ENCODE data around the gene CYB5D1. TPM values are rescaled to one million over a fixed set of nuclear protein-coding genes. Genes with fewer than 3 reads are reported as not detected.

The CYB5D1 gene
- total RNA-seq, 1 donor from 2014 or later: 9.8 TPM

DNA sequence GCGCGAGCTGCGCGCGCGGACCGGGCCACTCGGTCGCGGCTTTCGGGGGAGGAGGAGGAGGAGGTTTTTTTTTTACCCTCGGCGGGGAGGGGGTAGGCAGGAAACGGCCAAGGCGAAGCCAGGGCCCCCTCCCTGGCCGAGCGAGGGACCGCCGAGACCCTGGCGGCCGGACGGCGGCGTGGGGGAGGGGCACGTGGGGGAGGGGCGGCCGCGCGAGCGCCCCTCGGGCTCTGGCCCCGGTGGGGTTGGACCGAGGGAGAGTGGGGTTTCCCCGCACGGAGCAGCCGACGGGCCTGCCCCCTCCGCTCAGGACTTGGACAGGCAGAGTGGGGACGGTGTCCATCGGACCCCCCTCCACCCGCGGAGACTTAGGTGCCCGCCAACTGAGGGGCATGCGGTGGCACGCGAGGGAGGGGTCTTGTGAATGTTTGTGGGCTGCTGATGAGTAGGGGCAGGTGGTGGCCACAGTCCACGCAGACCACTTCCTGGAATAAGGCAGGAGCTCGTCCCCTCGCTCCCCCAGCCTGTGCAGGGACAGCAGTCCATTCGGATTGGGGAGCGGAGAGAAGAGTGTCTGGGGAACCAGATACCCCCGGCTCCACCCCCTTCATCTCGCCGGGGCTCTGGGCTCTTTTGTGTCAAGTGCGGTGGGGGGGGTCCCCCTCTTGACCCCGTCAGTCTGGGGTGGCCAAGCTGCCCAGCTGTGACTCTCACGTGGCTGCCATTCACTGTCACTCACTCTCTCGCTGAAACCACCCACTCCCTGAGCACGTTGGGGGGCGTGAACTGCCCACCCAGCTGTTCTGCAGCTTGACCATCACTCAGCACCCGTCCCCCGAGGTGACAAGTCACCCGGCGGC is 27.8 kb downstream of the CYB5D1 start:
- DNase-seq (ENCODE audit: low read depth, low spot score): no peak

- no peak for DNase-seq (ENCODE audit: low read depth, low spot score)
Measured at GRCh38 chr17:7886227-7887037, 28.6 kb downstream of the CYB5D1 start.

DNA sequence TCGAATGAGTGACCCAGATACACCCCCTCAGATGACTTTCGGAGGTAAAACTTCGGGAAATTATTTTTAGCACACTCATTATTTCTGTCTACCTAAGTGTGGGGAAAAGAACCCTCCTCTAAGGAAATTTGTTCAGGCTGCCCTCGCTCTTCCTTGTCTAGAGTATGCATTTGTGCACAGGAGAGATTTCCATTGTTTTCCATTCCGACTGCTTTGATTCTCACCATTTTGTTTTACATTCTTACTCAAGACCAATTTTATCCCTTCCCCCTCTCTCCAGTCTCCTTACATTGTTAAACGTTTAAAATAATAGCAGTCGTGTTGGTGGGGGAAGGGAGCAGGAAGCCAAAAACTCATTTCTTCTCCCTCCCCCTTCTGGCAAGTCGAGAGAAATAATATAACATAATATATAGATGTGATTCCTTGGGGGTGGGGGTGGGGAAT is 29.3 kb downstream of the CYB5D1 start:
- no peak for DNase-seq (ENCODE audit: low read depth, low spot score)

DNA sequence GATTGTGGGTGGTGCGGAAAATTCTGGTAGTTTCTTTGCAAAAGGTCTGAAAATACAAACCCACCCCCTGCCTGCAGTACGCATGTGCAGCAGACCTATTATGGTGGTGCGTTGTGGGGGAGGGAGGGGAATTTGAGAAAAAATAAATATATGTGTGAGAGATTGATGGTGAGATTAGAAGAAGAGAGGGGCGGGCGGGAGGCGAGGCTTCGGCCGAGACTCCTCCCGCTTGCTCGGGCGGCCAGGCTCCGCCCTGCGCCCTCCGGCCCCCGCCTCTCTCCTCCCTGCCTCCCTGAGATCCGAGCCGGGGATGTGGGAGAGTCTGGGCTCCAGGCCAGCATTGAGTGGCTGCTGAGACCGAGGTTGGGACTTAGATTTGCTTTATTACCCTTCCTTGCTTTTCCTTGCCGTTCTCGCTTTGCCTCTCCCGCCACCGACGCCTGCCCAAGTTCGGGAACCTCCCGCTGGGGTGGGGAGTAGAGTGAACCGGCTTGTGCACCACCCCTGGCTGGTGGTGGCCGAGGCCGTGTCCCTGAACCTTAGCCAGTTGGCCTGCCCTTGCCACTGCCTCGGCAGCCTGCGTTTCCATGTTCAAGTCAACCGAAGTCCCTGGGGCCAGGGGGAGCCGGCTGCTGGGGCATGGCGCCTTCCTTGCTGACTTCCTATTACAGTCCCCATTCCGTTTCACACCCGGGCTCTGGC is 29.8 kb downstream of the CYB5D1 start:
- peak; percentile 94 for DNase-seq (ENCODE audit: low read depth, low spot score)

DNA sequence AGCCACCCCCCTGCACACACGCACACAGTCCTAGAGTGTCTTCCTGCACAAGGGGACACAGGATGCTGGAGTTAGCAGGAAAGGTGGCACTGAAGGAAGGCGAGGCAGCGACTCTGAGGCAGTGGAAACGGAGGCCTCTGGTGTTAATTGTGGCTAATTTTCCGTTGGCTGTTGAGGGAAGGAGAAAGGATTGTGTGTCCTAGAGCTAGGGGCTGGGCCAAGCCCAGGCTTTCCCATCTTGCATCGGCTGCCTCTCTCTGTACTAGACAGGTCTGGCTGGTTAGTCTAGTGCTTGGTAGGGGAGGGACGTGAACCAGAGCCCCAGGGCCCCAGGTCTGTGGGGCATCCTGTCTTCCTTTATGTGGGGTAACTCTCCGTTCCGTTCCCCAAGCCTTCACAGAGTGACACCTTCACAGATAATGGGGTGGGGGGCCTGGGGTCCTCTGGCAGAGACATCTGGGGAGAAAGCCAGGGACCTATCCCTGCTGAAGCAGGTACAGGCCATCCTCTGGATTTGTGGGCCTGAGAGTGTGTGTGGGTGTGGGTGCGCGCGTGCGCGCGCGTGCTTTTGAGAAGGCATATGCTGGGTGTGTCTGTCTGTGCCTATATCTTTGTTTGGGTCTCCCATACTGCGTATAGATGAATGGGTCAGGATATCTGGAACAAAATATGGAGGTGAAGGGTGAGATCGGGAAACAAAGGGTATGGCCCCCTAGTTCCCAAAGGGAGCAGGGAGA is 30.5 kb downstream of the CYB5D1 start, which contains the start of gene CHD3:
TSS of gene CHD3 (plus strand) at position 606 of the 737 bp plus-strand sequence. CDS start 212 bp downstream, outside the sequence.
- no peak for DNase-seq (ENCODE audit: low read depth, low spot score)

- DNase-seq (ENCODE audit: low read depth, low spot score): peak; percentile 81
Measured at GRCh38 chr17:7889166-7889955, 31.6 kb downstream of the CYB5D1 start.

DNA sequence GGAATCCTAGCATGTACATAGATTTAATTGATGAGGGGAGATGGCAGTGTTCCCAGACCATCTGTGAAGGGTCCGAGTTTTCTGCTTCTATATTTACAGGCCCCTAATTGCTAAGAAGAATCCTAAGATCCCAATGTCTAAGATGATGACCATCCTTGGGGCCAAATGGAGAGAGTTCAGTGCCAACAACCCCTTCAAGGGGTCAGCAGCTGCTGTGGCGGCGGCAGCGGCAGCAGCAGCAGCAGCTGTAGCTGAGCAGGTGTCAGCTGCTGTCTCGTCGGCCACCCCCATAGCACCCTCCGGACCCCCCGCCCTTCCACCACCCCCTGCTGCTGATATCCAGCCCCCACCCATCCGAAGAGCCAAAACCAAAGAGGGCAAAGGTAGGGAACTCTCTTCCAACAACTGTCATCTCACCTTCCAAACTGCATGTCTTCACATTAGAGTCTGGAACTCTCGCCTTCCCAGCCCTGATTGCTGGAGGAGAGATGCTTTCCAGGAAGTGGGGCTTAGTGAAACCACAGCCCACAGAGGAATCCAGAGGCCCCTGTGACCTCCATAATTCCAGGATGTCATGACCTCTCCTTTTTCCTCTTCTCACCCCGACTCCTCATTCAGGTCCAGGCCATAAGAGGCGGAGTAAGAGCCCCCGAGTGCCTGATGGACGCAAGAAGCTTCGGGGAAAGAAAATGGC is 35.5 kb downstream of the CYB5D1 start:
- no peak for DNase-seq (ENCODE audit: low read depth, low spot score)

- DNase-seq (ENCODE audit: low read depth, low spot score): no peak
Measured at GRCh38 chr17:7894226-7894625, 36.4 kb downstream of the CYB5D1 start.

DNA sequence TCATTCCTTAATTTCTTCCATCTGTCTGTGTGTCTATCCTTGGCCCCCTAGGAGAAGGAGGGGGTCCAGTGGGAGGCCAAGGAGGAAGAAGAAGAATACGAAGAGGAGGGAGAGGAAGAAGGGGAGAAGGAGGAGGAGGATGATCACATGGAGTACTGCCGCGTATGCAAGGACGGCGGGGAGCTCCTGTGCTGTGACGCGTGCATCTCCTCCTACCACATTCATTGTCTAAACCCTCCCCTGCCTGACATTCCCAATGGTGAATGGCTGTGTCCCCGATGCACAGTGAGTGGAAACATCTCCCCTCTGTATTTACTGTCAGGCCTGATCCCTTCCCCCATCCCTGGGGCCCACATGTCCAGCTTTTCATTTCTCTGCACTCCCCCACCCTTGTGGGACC is 37.1 kb downstream of the CYB5D1 start:
- DNase-seq (ENCODE audit: low read depth, low spot score): no peak

DNA sequence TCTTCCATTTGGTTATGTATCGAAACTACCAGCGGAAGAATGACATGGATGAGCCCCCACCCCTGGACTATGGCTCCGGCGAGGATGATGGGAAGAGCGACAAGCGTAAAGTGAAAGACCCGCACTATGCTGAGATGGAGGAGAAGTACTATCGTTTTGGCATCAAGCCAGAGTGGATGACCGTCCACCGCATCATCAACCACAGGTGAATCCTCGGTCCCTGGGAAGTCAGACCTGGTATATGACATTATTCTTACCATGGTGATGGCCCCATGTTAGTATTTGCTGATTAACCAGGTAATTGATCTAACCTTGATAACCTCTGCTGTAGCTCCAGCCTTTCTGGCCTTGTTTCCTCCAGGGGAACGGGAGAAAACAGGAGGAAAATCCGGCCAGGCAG is 39.3 kb downstream of the CYB5D1 start:
- DNase-seq (ENCODE audit: low read depth, low spot score): no peak

GRCh38 chr17:7897773-7898172 is 40.0 kb downstream of the CYB5D1 start:
- DNase-seq (ENCODE audit: low read depth, low spot score): no peak

GRCh38 chr17:7903154-7904103 is 45.6 kb downstream of the CYB5D1 start:
- no peak for DNase-seq (ENCODE audit: low read depth, low spot score)

DNA sequence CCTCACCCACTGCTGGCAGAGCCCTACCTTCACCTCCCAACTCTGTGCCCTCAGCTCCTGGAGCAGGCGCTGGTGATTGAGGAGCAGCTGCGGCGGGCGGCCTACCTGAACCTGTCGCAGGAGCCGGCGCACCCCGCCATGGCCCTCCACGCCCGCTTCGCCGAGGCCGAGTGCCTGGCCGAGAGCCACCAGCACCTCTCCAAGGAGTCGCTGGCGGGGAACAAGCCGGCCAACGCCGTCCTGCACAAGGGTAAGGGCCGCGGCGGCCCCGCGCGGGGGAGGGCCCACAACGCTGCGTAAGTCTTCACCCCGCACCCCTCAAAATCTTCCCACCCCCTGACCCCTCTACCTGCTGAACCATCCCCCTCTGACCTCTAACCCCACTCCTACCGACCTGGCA is 51.3 kb downstream of the CYB5D1 start:
- DNase-seq (ENCODE audit: low read depth, low spot score): no peak

- no peak for DNase-seq (ENCODE audit: low read depth, low spot score)
Measured at GRCh38 chr17:7910281-7910680, 52.5 kb downstream of the CYB5D1 start.

DNA sequence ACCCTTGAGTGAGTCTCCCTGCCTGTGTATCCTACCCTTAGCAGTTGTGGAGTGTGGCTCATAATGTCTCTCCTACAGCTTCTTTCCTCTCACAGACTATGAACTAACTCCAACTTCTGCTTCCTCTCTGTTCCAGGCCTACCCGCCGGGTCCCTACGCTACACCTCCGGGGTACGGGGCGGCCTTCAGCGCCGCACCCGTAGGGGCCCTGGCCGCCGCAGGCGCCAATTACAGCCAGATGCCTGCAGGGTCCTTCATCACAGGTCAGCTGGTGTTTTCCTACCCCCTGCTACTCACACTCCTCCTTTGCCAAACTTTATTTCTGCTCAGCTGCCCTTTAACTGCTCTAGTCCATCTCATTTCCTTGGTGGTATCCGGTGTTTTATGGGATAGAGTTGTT is 52.9 kb downstream of the CYB5D1 start:
- no peak for DNase-seq (ENCODE audit: low read depth, low spot score)

GRCh38 chr17:7911116-7911515 is 53.3 kb downstream of the CYB5D1 start:
- no peak for DNase-seq (ENCODE audit: low read depth, low spot score)

Data from pulmonary artery endothelial cell (primary cell).